GM12801 (cell line): ENCODE data around the gene AQP1.

Experiments used
- CTCF ChIP-seq: IDR thresholded peaks from one replicate; pipeline ENCODE4 v1.5.1; 2011; ENCODE audit warnings: control low read depth; ENCODE audit not compliant: insufficient read length; ENCODE audit errors: extremely low read depth

The AQP1 gene

GRCh38 chr7:30906515-30907240, 5.0 kb upstream of the AQP1 start:
- TF ChIP-seq CTCF: no peak

GRCh38 chr7:30907527-30908267, 4.0 kb upstream of the AQP1 start:
- TF ChIP-seq CTCF: no peak

- TF ChIP-seq CTCF: no peak
These were observed 3.0 kb upstream of the AQP1 start for GRCh38 chr7:30908681-30909080.

GRCh38 chr7:30909431-30909830, 2.2 kb upstream of the AQP1 start:
- TF ChIP-seq CTCF: no peak

- no peak for TF ChIP-seq CTCF
These were observed 1.1 kb upstream of the AQP1 start for GRCh38 chr7:30910411-30911073.

- no peak for TF ChIP-seq CTCF
These were observed 520 bp upstream of the AQP1 start for GRCh38 chr7:30911133-30911532.

- TF ChIP-seq CTCF: no peak
These were observed 523 bp downstream of the AQP1 start for GRCh38 chr7:30912021-30912730.
